WTC11 (cell line): Measurements from ENCODE around the gene CELA2A. TPM values are rescaled to one million over a fixed set of nuclear protein-coding genes. Genes with fewer than 3 reads are reported as not detected.
A peak's percentile ranks its signal among the peaks of the same experiment; 100 is the strongest.

Source experiments
- ATAC-seq: fragments of 200-7000 bp; cut with Tn5 transposase; 2 replicates; pipeline ENCODE4 v1.10.0; 2021; ENCODE audit warnings: mild to moderate bottlenecking, moderate library complexity
- CTCF ChIA-PET: fragments of 300-600 bp; sonication (Branson Sonifier 250); formaldehyde crosslinking; loops from one replicate; lab custom pipeline; 2021; ENCODE audit warnings: antibody characterized with exemption; lab: Charles Lee
- POLR2A ChIA-PET: fragments of 350-600 bp; sonication (Branson Sonifier 250); formaldehyde crosslinking; loops from one replicate; lab custom pipeline; 2021; ENCODE audit warnings: antibody characterized with exemption; lab: Charles Lee
- DNase-seq: peaks from one replicate; pipeline ENCODE4 v3.0.0; 2021; ENCODE audit warnings: low spot score
- H3K27ac Mint-ChIP-seq: 2 replicates; pipeline ENCODE4 v1.8.0; 2021; ENCODE audit warnings: mixed read lengths
- H3K27me3 Mint-ChIP-seq: 2 replicates; pipeline ENCODE4 v1.8.0; 2021; ENCODE audit warnings: low read depth, mild to moderate bottlenecking, moderate library complexity, mixed read lengths
- H3K36me3 Mint-ChIP-seq: 2 replicates; pipeline ENCODE4 v1.8.0; 2021; ENCODE audit warnings: mixed read lengths
- H3K4me1 Mint-ChIP-seq: 2 replicates; pipeline ENCODE4 v1.8.0; 2022; ENCODE audit warnings: mixed read lengths
- H3K4me3 Mint-ChIP-seq: 2 replicates; pipeline ENCODE4 v1.8.0; 2021; ENCODE audit warnings: mild to moderate bottlenecking, moderate library complexity, mixed read lengths
- H3K9me3 Mint-ChIP-seq: 2 replicates; pipeline ENCODE4 v1.8.0; 2021; ENCODE audit warnings: mixed read lengths
- CBFB ChIP-seq: sonication (generic); formaldehyde crosslinking; IDR thresholded peaks from 2 replicates; pipeline ENCODE4 v1.8.1; 2022; ENCODE audit warnings: mild to moderate bottlenecking, low read depth, missing genetic modification reagents
- ESRRA ChIP-seq: sonication (generic); formaldehyde crosslinking; IDR thresholded peaks from 2 replicates; pipeline ENCODE4 v1.8.1; 2022; ENCODE audit warnings: mild to moderate bottlenecking, missing genetic modification reagents, borderline replicate concordance
- GRHL2 ChIP-seq: fragments of 250-450 bp; sonication (Bioruptor Pico); IDR thresholded peaks from 2 replicates; pipeline ENCODE4 v1.8.0; 2022; ENCODE audit warnings: mild to moderate bottlenecking, moderate library complexity; ENCODE audit not compliant: insufficient replicate concordance, severe bottlenecking
- HMGA2 ChIP-seq: fragments of 250-450 bp; sonication (Bioruptor Pico); IDR thresholded peaks from 2 replicates; pipeline ENCODE4 v1.4.0; 2021; ENCODE audit warnings: mild to moderate bottlenecking, moderate library complexity
- KAT7 ChIP-seq: sonication (generic); formaldehyde crosslinking; IDR thresholded peaks from 2 replicates; pipeline ENCODE4 v1.8.1; 2023; ENCODE audit warnings: missing genetic modification reagents, mild to moderate bottlenecking, borderline replicate concordance
- MAX ChIP-seq: sonication (generic); formaldehyde crosslinking; IDR thresholded peaks from 2 replicates; pipeline ENCODE4 v1.8.0; 2022; ENCODE audit warnings: mild to moderate bottlenecking, missing genetic modification reagents
- NR1H2 ChIP-seq: sonication (generic); formaldehyde crosslinking; IDR thresholded peaks from 2 replicates; pipeline ENCODE4 v1.9.0; 2021; ENCODE audit warnings: mild to moderate bottlenecking, moderate library complexity, missing genetic modification reagents
- NR3C1 ChIP-seq: sonication (generic); formaldehyde crosslinking; conservative IDR thresholded peaks from 2 replicates; pipeline ENCODE4 v1.8.1; 2023; ENCODE audit warnings: low read depth, mild to moderate bottlenecking, missing genetic modification reagents
- SOX15 ChIP-seq: fragments of 250-450 bp; sonication (Bioruptor Pico); IDR thresholded peaks from 2 replicates; pipeline ENCODE4 v1.9.0; 2021; ENCODE audit warnings: mild to moderate bottlenecking
- ZNF219 ChIP-seq: sonication (generic); formaldehyde crosslinking; IDR thresholded peaks from 2 replicates; pipeline ENCODE4 v1.8.0; 2023; ENCODE audit warnings: missing genetic modification reagents, mild to moderate bottlenecking, borderline replicate concordance
- ZNF281 ChIP-seq: sonication (generic); formaldehyde crosslinking; IDR thresholded peaks from 2 replicates; pipeline ENCODE4 v1.8.0; 2023; ENCODE audit warnings: mild to moderate bottlenecking, missing genetic modification reagents
- ZNF512 ChIP-seq: sonication (generic); formaldehyde crosslinking; IDR thresholded peaks from 2 replicates; pipeline ENCODE4 v1.8.1; 2022; ENCODE audit warnings: missing genetic modification reagents, borderline replicate concordance
- total RNA-seq: library from RNA; stranded (reverse); gene quantifications from 3 replicates; pipeline ENCODE4 v1.2.3, GENCODE V29; 2021
- TF ChIP-seq, protein P1 (sequence below): fragments of 200-600 bp; IDR thresholded peaks from 2 replicates; pipeline ENCODE4 v1.8.0; 2022; ENCODE audit warnings: antibody characterized with exemption
- TF ChIP-seq, protein P2 (sequence below): fragments of 250-450 bp; sonication (Bioruptor Pico); IDR thresholded peaks from 2 replicates; pipeline ENCODE4 v1.9.0; 2021; ENCODE audit warnings: mild to moderate bottlenecking, borderline replicate concordance
- TF ChIP-seq, protein P3 (sequence below): sonication (generic); formaldehyde crosslinking; IDR thresholded peaks from 2 replicates; pipeline ENCODE4 v1.8.1; 2023; ENCODE audit warnings: mild to moderate bottlenecking, missing genetic modification reagents
- TF ChIP-seq, protein P4 (sequence below): sonication (generic); formaldehyde crosslinking; IDR thresholded peaks from 2 replicates; pipeline ENCODE4 v1.8.1; 2023; ENCODE audit warnings: mild to moderate bottlenecking, missing genetic modification reagents, moderate library complexity

CELA2A gene
- total RNA-seq, 1 experiment from 2014 or later: 0.83 TPM

DNA sequence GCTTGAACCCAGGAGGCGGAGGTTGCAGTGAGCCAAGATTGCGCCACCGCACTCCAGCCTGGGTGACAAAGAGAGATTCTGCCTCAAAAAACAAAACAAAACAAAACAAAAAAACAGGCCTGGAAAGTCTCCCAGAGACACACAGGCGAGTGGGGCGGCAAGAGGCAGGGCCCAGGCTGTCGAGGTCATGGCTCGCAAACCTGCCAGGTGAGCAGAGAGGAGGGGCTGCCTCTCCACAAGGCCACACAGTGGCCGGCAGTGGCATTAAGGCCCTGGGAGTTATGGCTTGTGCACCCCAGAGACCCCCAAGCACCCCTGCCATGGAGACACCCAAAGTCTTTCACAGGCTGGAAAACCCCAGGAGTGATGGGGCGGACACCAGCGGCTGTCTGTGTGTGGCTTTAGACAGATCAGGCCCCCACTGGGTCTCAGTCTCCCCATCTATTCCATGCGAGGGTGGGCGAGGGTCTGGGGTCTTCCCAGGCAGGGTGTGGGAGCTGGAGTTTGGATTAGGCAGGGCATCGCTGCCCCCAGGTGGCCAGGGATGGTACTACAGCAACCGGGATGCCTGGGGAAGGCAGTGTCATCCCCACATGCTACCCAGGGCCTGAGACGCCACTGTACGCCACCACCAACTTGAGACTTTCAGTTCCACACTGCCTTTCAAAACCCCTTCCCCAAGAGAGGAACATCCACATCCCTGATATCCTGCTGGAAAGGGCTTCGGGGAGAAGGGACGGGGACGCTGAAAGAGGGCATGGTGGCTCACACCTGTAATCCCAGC, 25.6 kb upstream of the CELA2A start:
- ChIA-PET CTCF (interaction anchor here (0.5 to 5.3 kb wide), 23 partner anchors 12 to 428 kb away, joined by 3 to 118 read pairs (median 4); partner anchors contain the start of gene EFHD2), POLR2A (no interaction called here)
- H3K4me1 Mint-ChIP-seq: peaks cover 4% of the 10 kb centered on the region; the same call in 1 of the 2 replicates
- no peaks in the 10 kb centered on the region for H3K36me3 Mint-ChIP-seq
- DNase-seq: peak; percentile 93
- TF ChIP-seq MAX (CRISPR knock-in tag) (peak; percentile 42; the same call in 1 of the 2 replicates), KAT7 (no peak)
- TF ChIP-seq, protein P1, sequence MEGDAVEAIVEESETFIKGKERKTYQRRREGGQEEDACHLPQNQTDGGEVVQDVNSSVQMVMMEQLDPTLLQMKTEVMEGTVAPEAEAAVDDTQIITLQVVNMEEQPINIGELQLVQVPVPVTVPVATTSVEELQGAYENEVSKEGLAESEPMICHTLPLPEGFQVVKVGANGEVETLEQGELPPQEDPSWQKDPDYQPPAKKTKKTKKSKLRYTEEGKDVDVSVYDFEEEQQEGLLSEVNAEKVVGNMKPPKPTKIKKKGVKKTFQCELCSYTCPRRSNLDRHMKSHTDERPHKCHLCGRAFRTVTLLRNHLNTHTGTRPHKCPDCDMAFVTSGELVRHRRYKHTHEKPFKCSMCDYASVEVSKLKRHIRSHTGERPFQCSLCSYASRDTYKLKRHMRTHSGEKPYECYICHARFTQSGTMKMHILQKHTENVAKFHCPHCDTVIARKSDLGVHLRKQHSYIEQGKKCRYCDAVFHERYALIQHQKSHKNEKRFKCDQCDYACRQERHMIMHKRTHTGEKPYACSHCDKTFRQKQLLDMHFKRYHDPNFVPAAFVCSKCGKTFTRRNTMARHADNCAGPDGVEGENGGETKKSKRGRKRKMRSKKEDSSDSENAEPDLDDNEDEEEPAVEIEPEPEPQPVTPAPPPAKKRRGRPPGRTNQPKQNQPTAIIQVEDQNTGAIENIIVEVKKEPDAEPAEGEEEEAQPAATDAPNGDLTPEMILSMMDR: peak; percentile 96
- H3K4me3 Mint-ChIP-seq: no peak overlapping the region
- H3K27me3 Mint-ChIP-seq: no peaks in the 10 kb centered on the region
- H3K27ac Mint-ChIP-seq: no peak overlapping the region
- peak; percentile 93 for ATAC-seq
- H3K9me3 Mint-ChIP-seq: no peaks in the 10 kb centered on the region

- Mint-ChIP-seq H3K4me3 (no peak overlapping the region), H3K9me3 (no peaks in the 10 kb centered on the region), H3K27ac (no peak overlapping the region), H3K36me3 (no peaks in the 10 kb centered on the region), H3K27me3 (no peaks in the 10 kb centered on the region), H3K4me1 (peaks cover 4% of the 10 kb centered on the region; the same call in 1 of the 2 replicates)
- no peak for TF ChIP-seq NR3C1 (CRISPR knock-in tag)
- no peak for TF ChIP-seq SOX15 (CRISPR knock-in tag)
- no peak for TF ChIP-seq ZNF219 (CRISPR knock-in tag)
- TF ChIP-seq ZNF512 (CRISPR knock-in tag): no peak
- no peak for TF ChIP-seq ESRRA (CRISPR knock-in tag)
- TF ChIP-seq, protein P2, sequence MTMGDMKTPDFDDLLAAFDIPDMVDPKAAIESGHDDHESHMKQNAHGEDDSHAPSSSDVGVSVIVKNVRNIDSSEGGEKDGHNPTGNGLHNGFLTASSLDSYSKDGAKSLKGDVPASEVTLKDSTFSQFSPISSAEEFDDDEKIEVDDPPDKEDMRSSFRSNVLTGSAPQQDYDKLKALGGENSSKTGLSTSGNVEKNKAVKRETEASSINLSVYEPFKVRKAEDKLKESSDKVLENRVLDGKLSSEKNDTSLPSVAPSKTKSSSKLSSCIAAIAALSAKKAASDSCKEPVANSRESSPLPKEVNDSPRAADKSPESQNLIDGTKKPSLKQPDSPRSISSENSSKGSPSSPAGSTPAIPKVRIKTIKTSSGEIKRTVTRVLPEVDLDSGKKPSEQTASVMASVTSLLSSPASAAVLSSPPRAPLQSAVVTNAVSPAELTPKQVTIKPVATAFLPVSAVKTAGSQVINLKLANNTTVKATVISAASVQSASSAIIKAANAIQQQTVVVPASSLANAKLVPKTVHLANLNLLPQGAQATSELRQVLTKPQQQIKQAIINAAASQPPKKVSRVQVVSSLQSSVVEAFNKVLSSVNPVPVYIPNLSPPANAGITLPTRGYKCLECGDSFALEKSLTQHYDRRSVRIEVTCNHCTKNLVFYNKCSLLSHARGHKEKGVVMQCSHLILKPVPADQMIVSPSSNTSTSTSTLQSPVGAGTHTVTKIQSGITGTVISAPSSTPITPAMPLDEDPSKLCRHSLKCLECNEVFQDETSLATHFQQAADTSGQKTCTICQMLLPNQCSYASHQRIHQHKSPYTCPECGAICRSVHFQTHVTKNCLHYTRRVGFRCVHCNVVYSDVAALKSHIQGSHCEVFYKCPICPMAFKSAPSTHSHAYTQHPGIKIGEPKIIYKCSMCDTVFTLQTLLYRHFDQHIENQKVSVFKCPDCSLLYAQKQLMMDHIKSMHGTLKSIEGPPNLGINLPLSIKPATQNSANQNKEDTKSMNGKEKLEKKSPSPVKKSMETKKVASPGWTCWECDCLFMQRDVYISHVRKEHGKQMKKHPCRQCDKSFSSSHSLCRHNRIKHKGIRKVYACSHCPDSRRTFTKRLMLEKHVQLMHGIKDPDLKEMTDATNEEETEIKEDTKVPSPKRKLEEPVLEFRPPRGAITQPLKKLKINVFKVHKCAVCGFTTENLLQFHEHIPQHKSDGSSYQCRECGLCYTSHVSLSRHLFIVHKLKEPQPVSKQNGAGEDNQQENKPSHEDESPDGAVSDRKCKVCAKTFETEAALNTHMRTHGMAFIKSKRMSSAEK (CRISPR knock-in tag): no peak
- no peak for TF ChIP-seq CBFB
- ChIA-PET CTCF (interaction anchor here (0.6 to 5.3 kb wide), 23 partner anchors 8 to 428 kb away, joined by 3 to 118 read pairs (median 4); partner anchors contain the start of gene EFHD2), POLR2A (no interaction called here)
- ATAC-seq (no peak), DNase-seq (no peak)
Measured at GRCh38 chr1:15431571-15431948, 25.0 kb upstream of the CELA2A start.

- H3K27ac Mint-ChIP-seq: no peak overlapping the region
Measured at GRCh38 chr1:15432324-15432723, 24.2 kb upstream of the CELA2A start.

More at GRCh38 chr1:15432324-15432723, 24.2 kb upstream of the CELA2A start:
- DNase-seq (no peak), ATAC-seq (no peak)
- H3K9me3 Mint-ChIP-seq: no peaks in the 10 kb centered on the region
- CTCF ChIA-PET: interaction anchor here (1.0 to 5.3 kb wide), 8 partner anchors 9 to 304 kb away, joined by 3 to 118 read pairs (median 6); no protein-coding TSS in a partner anchor
- H3K4me3 Mint-ChIP-seq: no peak overlapping the region
- no peaks in the 10 kb centered on the region for H3K27me3 Mint-ChIP-seq
- TF ChIP-seq NR1H2 (CRISPR knock-in tag) (no peak), ESRRA (CRISPR knock-in tag) (no peak), ZNF281 (no peak), HMGA2 (CRISPR knock-in tag) (no peak), GRHL2 (CRISPR knock-in tag) (no peak)
- TF ChIP-seq, protein P3, sequence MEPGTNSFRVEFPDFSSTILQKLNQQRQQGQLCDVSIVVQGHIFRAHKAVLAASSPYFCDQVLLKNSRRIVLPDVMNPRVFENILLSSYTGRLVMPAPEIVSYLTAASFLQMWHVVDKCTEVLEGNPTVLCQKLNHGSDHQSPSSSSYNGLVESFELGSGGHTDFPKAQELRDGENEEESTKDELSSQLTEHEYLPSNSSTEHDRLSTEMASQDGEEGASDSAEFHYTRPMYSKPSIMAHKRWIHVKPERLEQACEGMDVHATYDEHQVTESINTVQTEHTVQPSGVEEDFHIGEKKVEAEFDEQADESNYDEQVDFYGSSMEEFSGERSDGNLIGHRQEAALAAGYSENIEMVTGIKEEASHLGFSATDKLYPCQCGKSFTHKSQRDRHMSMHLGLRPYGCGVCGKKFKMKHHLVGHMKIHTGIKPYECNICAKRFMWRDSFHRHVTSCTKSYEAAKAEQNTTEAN: no peak
- TF ChIP-seq, protein P4, sequence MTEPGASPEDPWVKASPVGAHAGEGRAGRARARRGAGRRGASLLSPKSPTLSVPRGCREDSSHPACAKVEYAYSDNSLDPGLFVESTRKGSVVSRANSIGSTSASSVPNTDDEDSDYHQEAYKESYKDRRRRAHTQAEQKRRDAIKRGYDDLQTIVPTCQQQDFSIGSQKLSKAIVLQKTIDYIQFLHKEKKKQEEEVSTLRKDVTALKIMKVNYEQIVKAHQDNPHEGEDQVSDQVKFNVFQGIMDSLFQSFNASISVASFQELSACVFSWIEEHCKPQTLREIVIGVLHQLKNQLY: no peak
- POLR2A ChIA-PET: no interaction called here
- H3K4me1 Mint-ChIP-seq: peaks cover 4% of the 10 kb centered on the region; the same call in 1 of the 2 replicates
- no peaks in the 10 kb centered on the region for H3K36me3 Mint-ChIP-seq
